DND-41 (cell line): ENCODE measurements around the gene MTOR.

Experiments used
- ATAC-seq: fragments of 200-7000 bp; cut with Tn5 transposase; 3 replicates; pipeline ENCODE4 v1.9.1; 2021; ENCODE audit warnings: low read depth; ENCODE audit not compliant: insufficient read depth
- DNase-seq: peaks from one replicate; pipeline ENCODE4 v3.0.0-alpha.2; 2020
- H2AFZ ChIP-seq: 2 replicates; pipeline ENCODE4 v1.6.0; 2012; ENCODE audit warnings: low read depth, low read length
- H3K27ac ChIP-seq: 2 replicates; pipeline ENCODE4 v1.5.1; 2012; ENCODE audit warnings: low read length, inconsistent platforms
- H3K27me3 ChIP-seq: fragments of 200-600 bp; sonication (generic); 2 replicates; pipeline ENCODE4 v1.6.0; 2012; ENCODE audit warnings: low read length, mild to moderate bottlenecking, inconsistent platforms; ENCODE audit not compliant: insufficient read depth, poor library complexity
- H3K36me3 ChIP-seq: 2 replicates; pipeline ENCODE4 v1.5.1; 2012; ENCODE audit warnings: low read length, inconsistent platforms; ENCODE audit not compliant: insufficient read depth
- H3K4me1 ChIP-seq: 2 replicates; pipeline ENCODE4 v1.5.1; 2012; ENCODE audit warnings: mild to moderate bottlenecking, low read length; ENCODE audit not compliant: insufficient read depth
- H3K4me2 ChIP-seq: 2 replicates; pipeline ENCODE4 v1.6.0; 2012; ENCODE audit warnings: mild to moderate bottlenecking, moderate library complexity, low read length, inconsistent platforms; ENCODE audit not compliant: insufficient read depth
- H3K4me3 ChIP-seq, 2 experiments: fragments of 200-600 bp in 1 of 2; shearing (Covaris generic) in 1 of 2; 2 replicates each; pipeline ENCODE4 v1.5.1; 2012 to 2016; ENCODE audit warnings: inconsistent platforms in 2 of 2, low read length in 2 of 2, mild to moderate bottlenecking in 2 of 2, low read depth in 1 of 2, moderate library complexity in 1 of 2
- H3K79me2 ChIP-seq: 2 replicates; pipeline ENCODE4 v1.6.0; 2012; ENCODE audit warnings: low read length, inconsistent platforms; ENCODE audit not compliant: insufficient read depth
- H3K9ac ChIP-seq: 2 replicates; pipeline ENCODE4 v1.6.0; 2012; ENCODE audit warnings: low read depth, mild to moderate bottlenecking, inconsistent platforms, low read length, moderate library complexity
- H3K9me3 ChIP-seq: 2 replicates; pipeline ENCODE4 v1.5.1; 2012; ENCODE audit warnings: low read length, moderate library complexity, mild to moderate bottlenecking, inconsistent platforms; ENCODE audit not compliant: insufficient read depth, severe bottlenecking
- H4K20me1 ChIP-seq: 2 replicates; pipeline ENCODE4 v1.6.0; 2012; ENCODE audit warnings: low read length; ENCODE audit not compliant: insufficient read depth
- CTCF ChIP-seq: IDR thresholded peaks from 2 replicates; pipeline ENCODE4 v1.5.1; 2012; ENCODE audit warnings: borderline replicate concordance, low read length, moderate library complexity, mild to moderate bottlenecking; ENCODE audit not compliant: poor library complexity, severe bottlenecking; ENCODE audit errors: extremely low read depth
- EZH2 ChIP-seq: IDR thresholded peaks from 3 replicates; pipeline ENCODE4 v1.6.1; 2012; ENCODE audit warnings: borderline replicate concordance, low read depth, mild to moderate bottlenecking, moderate library complexity, low read length, inconsistent platforms; ENCODE audit not compliant: severe bottlenecking

The MTOR gene

GRCh38 chr1:11245248-11245647 lies 17.1 kb downstream of the MTOR start:
- H4K20me1 ChIP-seq, result peaks cover 5% of the 10 kb centered on the region; the same call in 1 of the 2 replicates
- H3K9ac ChIP-seq, result no peak overlapping the region
- DNase-seq (no peak), ATAC-seq (no peak)
- H3K4me3 ChIP-seq, result no peak overlapping the region
- no peaks in the 10 kb centered on the region for H3K9me3 ChIP-seq
- H3K79me2 ChIP-seq, result no peaks in the 10 kb centered on the region
- no peak overlapping the region for H3K4me2 ChIP-seq
- no peaks in the 10 kb centered on the region for H3K27me3 ChIP-seq
- H3K27ac ChIP-seq, result no peak overlapping the region
- no peaks in the 10 kb centered on the region for H3K4me1 ChIP-seq
- H3K36me3 ChIP-seq, result peaks cover 79% of the 10 kb centered on the region
- TF ChIP-seq EZH2 (no peak), CTCF (no peak)
- no peak overlapping the region for H2AFZ ChIP-seq

GRCh38 chr1:11238311-11238710 lies 24.0 kb downstream of the MTOR start:
- H3K9me3 ChIP-seq, result no peaks in the 10 kb centered on the region
- H3K27me3 ChIP-seq, result no peaks in the 10 kb centered on the region
- no peaks in the 10 kb centered on the region for H3K79me2 ChIP-seq
- no peak overlapping the region for H3K4me2 ChIP-seq
- H3K4me3 ChIP-seq, result no peak overlapping the region
- H3K9ac ChIP-seq, result no peak overlapping the region
- TF ChIP-seq EZH2 (no peak), CTCF (no peak)
- no peak overlapping the region for H3K27ac ChIP-seq
- H3K4me1 ChIP-seq, result no peaks in the 10 kb centered on the region
- H3K36me3 ChIP-seq, result peaks cover 89% of the 10 kb centered on the region
- ATAC-seq, result no peak
- no peak overlapping the region for H2AFZ ChIP-seq
- H4K20me1 ChIP-seq, result peaks cover 5% of the 10 kb centered on the region; the same call in 1 of the 2 replicates
- DNase-seq, result no peak

- H3K4me1 ChIP-seq, result no peaks in the 10 kb centered on the region
- no peaks in the 10 kb centered on the region for H3K27me3 ChIP-seq
- H4K20me1 ChIP-seq, result peaks cover 5% of the 10 kb centered on the region; the same call in 1 of the 2 replicates
- H3K79me2 ChIP-seq, result no peaks in the 10 kb centered on the region
- no peaks in the 10 kb centered on the region for H3K9me3 ChIP-seq
- peaks cover 89% of the 10 kb centered on the region for H3K36me3 ChIP-seq
- H3K27ac ChIP-seq, result no peak overlapping the region
- ATAC-seq (no peak), DNase-seq (no peak)
- H3K4me2 ChIP-seq, result no peak overlapping the region
- no peak overlapping the region for H3K4me3 ChIP-seq
- TF ChIP-seq EZH2, result no peak
- no peak for TF ChIP-seq CTCF
- no peak overlapping the region for H3K9ac ChIP-seq
- H2AFZ ChIP-seq, result no peak overlapping the region
Measured at GRCh38 chr1:11237356-11237755, 25.0 kb downstream of the MTOR start.

- no peaks in the 10 kb centered on the region for H4K20me1 ChIP-seq
- no peaks in the 10 kb centered on the region for H3K4me1 ChIP-seq
- H3K4me3 ChIP-seq, result no peak overlapping the region
- no peak for ATAC-seq
- no peaks in the 10 kb centered on the region for H3K79me2 ChIP-seq
- peaks cover 95% of the 10 kb centered on the region for H3K36me3 ChIP-seq
- no peaks in the 10 kb centered on the region for H3K9me3 ChIP-seq
- TF ChIP-seq EZH2 (no peak), CTCF (no peak)
- H3K27me3 ChIP-seq, result no peaks in the 10 kb centered on the region
- no peak overlapping the region for H3K9ac ChIP-seq
- H3K4me2 ChIP-seq, result no peak overlapping the region
- no peak overlapping the region for H2AFZ ChIP-seq
- no peak for DNase-seq
- no peak overlapping the region for H3K27ac ChIP-seq
Measured at GRCh38 chr1:11233208-11233607, 29.1 kb downstream of the MTOR start.
